ENCODE results near the gene KRT36.

Gene KRT36

DNA sequence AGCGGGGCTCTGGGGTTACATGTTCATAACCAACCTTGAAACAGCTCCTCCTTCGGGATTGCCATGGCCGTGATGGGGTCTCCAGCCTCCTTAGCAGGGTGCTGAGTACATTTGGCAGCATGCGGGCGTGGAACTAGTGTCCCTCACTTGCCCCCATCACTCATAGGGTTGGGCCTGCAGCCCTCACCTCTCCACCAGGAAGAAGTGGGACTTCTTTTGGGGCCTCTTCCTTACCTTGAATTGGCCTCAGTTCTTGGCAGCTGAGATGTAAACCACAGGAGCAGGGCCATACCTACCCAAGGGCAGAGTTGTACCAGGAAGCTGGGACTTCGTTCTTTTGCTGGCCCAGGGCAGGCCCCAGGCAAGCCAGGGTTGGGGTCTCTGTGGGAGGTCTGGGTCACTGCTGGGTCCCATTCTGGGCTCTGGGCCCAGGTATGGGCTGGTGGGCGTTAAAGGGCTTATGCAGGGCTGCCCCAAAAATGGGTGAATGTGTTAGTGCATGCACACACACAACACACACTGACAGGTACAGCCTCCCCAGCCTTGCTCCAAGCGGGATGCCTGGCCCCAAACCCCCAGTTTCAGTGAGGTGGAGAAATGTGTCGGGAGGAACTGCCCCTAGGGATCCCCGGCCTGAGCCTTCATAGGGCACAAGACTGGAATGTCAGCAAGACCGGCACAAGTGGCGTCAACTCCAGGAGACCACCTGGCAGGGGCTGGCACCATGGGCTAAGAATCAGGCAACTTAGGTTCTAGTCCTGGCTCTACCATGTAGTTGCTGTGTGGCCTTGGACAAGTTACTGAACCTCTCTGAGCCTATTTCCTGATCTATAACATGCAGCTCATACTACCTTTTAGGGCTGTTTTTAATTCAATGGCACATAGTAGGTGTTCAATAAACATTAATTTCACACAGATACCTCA, 32.9 kb upstream of the KRT36 start:
- no peak for DNase-seq (ENCODE audit: extremely low read depth in 1 of 2, low read depth in 1 of 2)

DNA sequence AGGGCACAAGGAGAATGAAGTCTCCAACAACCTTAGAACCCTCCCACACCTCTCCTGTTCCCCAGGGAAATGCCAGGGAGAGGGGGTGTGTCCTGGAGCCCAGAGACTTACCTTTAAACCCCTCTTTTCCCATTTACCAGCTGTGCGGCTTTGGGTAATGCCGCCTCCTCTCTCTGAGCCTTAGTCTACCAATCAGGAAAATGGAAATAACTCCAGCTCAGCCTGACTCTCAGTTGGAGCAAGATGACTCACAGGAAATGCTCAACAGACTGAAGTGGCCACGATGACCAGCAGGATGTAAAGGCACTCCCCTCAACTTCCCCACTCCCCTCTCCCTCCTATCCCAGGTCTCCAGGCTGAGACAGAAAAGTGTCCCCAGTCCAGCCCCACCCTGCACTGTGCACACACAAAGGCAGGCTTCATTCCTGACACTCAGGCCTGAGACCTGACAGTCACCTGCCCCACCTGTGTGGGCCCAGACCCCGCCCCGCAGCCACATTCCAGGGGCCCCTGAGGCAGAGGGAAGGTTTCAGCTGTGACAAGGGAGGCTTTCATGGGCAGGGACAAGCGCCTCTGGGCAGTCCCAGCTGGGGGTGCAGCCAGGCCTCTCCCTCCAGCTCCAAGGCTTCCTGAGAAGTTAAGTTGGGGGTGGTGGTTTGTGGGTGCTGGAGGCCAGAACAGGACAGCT, 32.0 kb upstream of the KRT36 start:
- DNase-seq (ENCODE audit: extremely low read depth in 1 of 2, low read depth in 1 of 2): no peak

DNA sequence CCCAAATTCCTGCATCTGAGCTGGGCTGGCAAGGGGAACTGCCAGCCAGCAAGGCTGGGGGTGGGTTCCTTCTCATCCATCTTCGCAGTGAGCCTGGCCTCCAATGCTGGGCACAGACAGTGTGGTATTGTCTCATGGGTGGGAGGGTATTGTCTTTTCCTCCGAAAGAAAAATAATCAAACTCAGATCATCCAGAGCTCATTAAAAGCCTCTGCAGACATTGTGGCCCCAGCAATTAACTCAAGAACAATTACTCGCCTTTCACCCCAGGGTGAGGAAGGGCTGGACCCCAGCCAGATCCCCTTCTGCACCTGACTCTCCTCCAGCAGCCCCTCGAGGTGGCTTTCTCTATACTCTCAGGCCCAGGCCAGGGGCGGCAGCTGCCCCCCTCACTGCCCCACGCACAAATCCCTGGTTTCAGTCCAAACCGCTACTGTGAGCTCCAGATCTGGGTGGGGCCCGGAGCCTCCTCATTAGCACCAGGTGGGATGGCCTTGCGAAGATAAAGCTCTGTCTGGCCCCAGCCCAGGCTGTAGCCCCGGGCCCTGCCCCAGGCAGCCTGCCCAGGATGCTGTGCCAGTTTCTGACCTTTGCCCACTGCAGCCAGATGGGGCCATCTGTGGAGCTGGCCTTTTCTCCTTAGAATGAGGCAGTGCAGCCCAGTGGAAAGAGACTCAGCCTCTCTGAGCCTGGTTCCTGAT, 31.3 kb upstream of the KRT36 start:
- DNase-seq (ENCODE audit: extremely low read depth in 1 of 2, low read depth in 1 of 2): no peak

DNA sequence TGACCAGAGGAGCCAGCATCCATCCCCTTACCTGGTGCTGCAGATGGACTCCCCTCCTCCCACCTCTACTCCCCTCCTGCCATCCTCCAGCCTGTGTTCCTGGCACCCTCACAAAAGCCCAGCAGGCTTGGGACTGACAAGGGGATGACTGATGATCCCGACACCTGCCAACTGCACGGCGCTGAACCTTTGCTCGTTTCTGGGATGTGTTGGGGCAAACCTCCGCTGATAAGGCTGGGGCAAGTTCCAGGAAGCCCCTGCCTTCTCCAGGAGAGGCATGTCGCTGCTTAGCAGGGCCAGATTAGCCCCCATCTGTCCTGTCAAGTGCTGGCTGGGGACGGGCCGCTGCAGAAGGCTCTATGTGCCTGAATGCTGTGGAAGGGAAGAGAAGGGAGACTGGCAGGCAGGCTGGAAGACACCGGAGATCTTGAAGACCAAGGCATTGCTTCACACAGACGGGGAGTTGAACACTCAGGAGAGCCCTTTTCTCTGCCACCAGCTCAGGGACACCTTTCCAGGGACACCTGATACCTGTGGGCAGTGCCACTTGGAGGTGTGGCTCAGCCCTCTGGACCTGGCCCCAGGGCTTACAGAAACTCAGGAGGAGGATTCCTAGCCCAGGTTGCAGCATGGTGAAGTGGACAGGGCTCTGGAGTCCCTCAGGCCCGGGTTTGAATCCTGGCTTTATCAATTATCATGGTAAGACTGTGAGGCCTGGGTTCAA, 30.0 kb upstream of the KRT36 start:
- DNase-seq (ENCODE audit: extremely low read depth in 1 of 2, low read depth in 1 of 2): no peak

DNA sequence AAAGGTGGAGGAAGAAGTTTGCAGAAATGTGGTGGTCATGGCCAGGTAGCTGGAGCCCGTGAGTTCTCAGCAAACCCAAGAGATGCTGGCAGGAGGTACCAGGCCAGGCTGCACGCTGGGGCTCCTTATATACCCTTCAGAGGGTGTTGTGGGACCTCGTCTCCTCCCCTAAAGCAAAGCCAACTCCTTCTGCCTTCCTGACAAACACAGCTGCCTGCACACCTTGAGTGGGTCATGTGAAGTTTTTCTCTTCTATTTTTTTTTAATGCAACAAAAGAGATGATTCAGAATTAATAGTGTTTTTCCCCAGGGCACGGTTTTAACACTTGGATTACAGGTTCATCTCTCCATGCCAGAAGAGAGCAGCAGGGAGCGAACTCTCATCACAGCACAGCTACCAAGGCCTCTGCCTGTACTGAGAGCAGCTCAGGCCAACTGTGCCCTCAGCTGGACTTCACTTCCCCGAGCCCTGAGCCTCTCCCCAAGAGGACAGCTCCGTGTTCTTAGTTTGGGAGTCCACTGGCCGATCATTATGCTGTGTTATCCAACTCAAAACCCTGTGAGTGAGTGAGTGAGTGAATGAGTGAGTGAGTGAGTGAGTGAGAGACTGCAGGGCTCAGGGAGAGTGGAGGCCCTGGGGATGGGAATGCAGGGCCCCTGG, 29.2 kb upstream of the KRT36 start, which contains the start of gene KRT15:
TSS of gene KRT15 (minus strand) at position 102 of the 661 bp plus-strand sequence. CDS start at position 39, 63 bp downstream.
- no peak for DNase-seq (ENCODE audit: extremely low read depth in 1 of 2, low read depth in 1 of 2)

DNA sequence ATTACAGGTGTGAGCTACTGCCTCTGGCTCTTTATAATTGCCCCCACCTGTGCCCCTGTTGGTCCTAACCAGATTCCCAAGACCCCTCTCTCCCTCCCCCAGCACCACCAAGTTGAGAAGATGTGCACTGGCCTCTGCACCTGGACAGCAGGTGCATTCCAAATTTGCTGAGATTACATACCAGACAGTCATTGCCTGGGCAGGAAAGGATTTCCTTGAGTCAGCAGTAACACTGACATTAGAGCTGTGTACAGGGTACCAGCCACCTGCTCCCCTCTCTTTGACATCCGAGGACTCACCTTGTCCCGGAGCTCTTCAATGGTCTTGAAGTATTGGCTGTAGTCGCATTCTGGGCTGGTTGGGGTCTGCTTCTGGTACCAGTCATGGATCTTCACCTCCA, 28.3 kb upstream of the KRT36 start:
- no peak for DNase-seq (ENCODE audit: extremely low read depth in 1 of 2, low read depth in 1 of 2)

DNA sequence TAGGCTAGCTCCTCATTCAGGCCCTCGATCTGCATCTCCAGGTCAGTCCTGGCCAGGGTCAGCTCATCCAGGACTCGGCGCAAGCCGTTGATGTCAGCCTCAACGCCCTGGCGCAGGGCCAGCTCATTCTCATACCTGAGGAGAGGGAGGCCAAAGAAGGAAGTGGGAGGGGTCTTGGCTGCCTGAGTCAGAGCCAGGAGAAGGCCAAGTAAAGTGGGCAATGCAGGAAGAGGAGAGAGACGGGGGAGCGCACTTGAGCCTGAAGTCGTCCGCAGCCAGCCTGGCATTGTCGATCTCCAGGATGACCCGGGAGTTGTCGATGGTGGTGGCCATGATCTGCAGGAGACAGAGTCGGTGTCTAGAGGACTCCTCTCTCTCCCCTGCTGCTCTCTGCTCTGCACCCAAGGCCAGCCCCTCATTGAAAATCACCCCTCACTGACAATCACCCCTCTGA, 27.1 kb upstream of the KRT36 start:
- DNase-seq (ENCODE audit: extremely low read depth in 1 of 2, low read depth in 1 of 2): no peak

DNA sequence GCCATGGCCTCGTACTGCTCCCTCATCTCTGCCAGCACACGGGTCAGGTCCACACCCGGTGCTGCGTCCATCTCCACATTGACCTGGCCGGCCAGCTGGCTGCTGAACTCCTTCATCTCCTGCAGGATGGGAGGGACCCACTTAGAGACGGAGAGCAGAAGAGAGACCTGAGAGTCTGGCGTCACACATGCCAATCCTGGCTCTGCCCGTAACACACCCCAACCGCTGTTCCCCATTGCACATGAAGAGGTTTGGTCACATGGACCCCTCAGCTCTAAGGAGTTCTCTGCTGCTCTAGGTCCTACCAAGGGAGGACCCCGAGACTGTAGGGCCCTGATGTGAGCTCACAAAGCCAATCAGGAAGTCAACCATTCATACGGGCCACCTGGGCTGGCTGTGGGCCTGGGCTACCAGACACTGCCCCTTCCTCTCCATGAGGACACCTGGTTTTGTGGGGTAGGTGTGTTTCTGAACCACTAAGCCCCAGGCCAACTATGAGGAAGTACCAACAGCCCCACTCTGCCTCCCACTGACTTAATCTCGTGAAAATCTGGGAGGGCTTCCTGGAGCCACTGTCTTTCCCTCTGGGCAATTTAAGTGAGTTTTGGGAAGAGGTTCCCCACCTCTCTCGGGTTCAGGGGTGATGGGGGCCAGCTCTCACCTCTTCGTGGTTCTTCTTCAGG, 26.6 kb upstream of the KRT36 start:
- no peak for DNase-seq (ENCODE audit: extremely low read depth in 1 of 2, low read depth in 1 of 2)

DNA sequence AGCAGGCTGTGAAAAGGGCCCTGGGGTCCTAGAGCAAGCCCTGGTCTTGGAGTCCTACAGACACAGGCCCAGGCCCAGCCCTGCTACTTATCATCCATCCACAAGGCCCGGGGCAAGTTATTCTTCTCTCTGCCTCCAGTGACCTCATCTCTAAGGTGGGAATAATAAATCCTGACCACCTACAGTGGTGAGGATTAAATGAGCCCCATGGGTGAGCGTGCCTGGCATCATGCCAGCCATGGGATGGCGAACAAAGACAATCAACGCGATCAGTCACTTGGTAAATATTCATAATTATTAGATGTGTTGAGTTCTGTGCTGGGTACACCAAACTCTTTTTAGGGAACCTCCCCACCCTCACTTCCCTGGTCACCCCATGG, 23.4 kb upstream of the KRT36 start:
- no peak for DNase-seq (ENCODE audit: extremely low read depth in 1 of 2, low read depth in 1 of 2)

DNA sequence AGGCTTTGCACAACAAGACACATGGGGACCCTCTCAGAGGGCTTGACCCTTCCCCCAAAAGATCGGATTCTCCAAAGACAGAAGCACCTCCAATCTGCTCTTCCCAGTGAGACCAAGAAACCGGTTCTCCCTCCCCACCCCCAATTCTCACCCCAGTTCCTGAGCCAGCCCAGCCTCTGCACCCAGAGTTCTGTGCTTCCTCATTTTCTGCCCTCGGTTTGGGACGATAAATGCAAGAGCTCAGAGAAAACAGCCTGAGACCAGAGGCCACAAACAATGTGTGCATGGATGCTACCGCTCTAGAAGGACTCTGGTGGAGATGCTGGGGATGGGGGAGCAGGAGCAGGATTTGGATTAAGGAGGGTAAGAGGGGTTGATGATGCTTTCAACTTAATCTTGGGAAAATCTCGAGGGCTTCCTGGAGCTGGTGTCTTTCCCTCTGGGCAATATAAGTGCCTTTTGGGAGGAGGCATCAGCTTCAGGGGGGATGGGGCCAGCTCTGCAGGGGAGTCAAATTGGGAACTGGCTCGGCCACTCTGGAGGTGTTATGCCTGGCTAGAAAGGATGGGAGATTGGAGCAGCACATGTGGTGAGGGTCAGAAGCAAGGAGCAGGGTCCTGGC, 22.9 kb upstream of the KRT36 start:
- no peak for DNase-seq (ENCODE audit: extremely low read depth in 1 of 2, low read depth in 1 of 2)

DNA sequence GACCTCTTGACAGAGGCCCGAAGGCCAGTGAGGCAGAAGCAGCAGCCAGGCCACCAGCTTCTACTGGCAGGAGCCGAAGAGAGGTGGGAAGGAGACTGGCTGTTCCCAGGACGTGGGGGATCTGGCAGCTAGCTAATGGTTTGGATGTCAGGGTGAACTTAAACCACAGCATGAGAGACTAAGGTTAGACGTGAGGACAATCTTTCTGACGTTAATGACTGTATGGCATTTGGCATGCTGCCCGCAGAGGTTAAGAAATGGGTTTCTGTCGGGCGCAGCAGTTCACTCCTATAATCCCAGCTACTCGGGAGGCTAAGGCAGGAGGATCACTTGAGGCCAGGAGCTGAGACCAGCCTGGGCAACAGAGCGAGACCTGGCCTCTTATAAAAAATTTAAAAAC, 22.0 kb upstream of the KRT36 start:
- DNase-seq (ENCODE audit: extremely low read depth in 1 of 2, low read depth in 1 of 2): no peak

DNA sequence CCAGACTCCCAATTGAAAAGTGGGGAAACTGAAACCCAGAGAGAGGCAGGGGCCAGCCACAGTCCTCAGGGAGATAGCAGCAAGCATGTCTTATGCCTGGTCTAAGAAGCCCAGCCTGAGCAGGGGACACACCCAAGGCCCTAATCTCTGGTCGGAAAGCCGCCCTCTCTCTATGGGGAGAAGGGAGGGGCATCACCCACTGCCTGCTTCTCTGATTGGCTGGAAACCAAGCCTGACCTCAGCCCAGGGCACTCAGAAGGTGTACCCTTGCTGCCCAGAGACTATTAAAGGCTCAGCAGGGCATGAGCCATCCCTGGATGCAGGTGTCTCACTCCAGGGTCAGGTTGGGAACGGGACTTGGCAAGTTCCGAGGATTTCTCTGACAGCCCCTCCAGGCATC, 21.4 kb upstream of the KRT36 start:
- DNase-seq (ENCODE audit: extremely low read depth in 1 of 2, low read depth in 1 of 2): no peak

DNA sequence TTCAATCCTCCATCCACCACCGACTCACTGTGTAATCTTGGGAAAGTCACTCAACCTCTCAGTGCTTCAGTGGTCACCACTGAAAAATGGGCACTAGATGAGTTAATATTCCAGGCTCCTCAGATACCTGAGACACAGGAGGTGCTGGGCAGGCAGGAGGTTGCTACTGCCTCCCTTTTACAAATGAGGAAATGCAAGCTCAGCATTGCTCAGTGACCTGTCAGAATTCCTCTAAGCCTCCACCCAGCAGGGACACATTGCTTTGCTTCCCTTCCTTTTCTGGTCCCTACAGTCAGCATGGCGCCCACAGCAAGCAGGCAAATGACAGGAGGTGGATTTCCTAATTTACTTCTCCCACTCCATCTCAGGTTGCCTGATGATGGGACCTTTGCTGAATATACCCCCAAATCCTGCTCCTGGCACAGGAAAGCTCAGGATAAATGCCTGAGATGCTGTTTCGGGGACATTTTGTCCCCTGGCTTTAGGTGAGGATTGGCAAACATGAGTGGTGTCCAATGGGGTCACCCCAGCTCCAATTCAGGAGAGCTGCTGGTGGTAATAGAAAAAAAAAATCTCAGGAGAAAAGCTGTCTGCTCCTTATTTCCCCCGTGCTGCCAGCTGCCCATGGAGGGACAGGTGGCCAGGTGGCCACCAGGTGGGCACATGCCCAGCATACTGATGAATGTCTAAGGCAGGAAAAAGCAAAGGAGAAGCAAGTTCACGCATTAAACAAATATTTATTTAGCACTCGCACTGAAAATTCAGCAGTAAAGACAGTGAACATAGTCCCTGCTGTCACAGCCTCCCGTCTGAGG, 20.7 kb upstream of the KRT36 start:
- no peak for DNase-seq (ENCODE audit: extremely low read depth in 1 of 2, low read depth in 1 of 2)

DNA sequence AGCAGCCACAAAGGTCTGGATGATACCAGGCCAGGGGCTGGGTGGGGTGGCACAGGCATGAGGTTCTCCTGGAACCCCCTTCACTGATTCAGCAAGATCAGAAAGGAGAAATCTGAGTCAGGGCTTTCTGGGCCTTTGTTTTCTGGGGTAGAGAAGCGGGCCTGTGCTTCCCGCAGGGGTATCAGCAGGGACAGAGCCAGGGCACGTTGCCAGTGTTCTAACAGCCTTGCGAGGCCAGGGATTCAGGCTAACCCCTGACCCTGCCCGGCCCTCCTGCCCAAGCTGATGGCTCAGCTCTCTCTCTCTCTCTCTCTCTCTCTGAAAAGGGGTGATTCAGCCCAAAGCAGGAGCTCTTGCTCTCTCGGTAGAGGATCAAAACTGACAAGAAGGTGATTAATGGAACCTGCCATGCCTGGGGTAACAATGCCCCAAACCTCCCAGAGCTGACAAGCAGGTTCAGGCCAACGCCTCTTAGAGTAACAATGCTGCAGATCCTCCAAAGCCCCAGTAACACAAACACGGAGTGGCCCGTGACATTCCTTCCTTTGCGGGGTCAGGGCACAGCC, 17.7 kb upstream of the KRT36 start:
- no peak for DNase-seq (ENCODE audit: extremely low read depth in 1 of 2, low read depth in 1 of 2)

DNA sequence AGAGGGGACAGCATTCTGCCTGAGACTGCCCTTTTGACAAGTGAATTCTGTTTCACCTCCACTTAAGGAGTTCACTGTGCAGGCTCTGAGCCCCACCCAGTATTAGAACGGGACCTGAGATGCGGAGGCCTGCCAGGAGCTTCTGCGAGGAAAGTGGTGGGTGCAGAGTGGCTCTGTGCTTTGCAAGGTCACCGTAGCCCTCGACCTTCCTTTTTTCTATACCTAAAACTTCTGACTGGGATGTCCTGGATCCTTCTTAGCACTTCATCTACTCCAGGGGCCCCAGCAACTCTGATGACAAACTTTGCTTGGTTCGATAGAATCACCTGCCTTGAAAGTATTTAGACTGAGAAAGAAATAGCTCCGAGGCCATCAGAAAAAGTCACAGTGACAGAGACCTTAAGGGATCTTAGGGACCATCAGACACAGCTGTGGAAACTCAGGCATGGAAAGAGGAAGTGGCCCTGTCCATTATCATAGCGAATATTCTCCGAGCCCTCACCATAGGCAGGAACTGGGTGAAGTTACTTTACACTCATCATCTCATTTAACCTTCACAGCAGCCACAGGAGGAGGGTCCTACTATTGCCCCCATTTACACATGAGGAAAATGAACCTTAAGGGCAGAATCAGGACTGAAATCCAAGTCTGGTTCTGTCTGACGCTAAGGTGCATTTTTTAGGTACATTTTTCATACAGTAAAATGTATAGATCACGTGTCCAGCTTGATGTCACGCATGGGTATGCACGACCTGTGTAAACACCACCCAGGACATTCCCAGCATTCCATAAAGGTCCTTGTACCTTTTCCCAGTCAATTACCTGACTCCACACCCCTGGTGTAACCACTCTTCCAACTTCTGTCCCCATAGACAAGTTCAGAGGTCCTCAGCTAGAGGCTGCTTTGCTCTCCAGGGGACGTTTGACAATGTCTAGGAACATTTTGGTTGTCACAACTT, 16.4 kb upstream of the KRT36 start:
- no peak for DNase-seq (ENCODE audit: extremely low read depth in 1 of 2, low read depth in 1 of 2)

DNA sequence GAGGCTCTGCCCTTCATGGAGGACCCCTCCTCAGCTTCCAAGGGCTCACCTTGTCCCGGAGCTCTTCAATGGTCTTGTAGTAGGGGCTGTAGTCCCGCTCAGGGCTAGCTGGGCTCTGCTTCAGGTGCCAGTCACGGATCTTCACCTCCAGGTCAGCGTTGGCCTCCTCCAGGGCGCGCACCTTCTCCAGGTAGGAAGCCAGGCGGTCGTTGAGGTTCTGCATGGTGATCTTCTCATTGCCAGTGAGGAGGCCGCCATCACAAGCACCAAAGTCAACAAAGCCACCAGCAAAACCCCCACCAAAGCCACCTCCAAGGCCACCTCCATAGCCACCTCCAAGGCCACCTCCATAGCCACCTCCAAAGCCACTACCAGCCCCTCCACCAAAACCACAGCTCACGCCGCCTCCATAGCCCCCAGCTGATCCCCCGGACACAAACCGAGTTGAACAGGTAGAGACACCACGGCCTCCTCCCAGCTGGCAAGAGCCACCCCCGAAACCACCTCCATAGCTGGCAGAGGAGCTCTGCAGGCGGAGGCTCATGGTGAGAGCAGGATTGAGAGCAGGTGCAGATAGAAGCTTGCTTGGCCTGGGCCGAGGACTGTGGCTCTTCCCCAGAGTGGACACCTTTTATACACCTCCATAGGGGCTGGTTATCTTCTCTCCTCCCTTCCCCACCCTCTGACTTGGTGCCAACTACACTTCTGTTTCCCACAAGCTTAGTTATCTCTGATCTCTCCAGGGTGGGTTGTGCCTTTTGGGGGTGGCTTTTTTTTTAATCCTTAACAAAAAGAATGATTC, 15.5 kb upstream of the KRT36 start, which contains the start of gene KRT13:
TSS of gene KRT13 (minus strand) at position 606 of the 802 bp plus-strand sequence. CDS start at position 544, 62 bp downstream.
- no peak for DNase-seq (ENCODE audit: extremely low read depth in 1 of 2, low read depth in 1 of 2)

Measured in stimulated activated CD8-positive, alpha-beta memory T cell treated with anti-CD3 and anti-CD28 coated beads, Interleukin-7, amount 100 ng/mL, for 48 hours (primary cell).